Measurements from ENCODE around the gene RFESD.
A peak's percentile ranks its signal among the peaks of the same experiment; 100 is the strongest.
"Not testable (repeated sequence)": the region's sequence is repeated elsewhere in the genome, so short reads cannot be mapped to it uniquely, and the experiment has no call there.

RFESD gene

DNA sequence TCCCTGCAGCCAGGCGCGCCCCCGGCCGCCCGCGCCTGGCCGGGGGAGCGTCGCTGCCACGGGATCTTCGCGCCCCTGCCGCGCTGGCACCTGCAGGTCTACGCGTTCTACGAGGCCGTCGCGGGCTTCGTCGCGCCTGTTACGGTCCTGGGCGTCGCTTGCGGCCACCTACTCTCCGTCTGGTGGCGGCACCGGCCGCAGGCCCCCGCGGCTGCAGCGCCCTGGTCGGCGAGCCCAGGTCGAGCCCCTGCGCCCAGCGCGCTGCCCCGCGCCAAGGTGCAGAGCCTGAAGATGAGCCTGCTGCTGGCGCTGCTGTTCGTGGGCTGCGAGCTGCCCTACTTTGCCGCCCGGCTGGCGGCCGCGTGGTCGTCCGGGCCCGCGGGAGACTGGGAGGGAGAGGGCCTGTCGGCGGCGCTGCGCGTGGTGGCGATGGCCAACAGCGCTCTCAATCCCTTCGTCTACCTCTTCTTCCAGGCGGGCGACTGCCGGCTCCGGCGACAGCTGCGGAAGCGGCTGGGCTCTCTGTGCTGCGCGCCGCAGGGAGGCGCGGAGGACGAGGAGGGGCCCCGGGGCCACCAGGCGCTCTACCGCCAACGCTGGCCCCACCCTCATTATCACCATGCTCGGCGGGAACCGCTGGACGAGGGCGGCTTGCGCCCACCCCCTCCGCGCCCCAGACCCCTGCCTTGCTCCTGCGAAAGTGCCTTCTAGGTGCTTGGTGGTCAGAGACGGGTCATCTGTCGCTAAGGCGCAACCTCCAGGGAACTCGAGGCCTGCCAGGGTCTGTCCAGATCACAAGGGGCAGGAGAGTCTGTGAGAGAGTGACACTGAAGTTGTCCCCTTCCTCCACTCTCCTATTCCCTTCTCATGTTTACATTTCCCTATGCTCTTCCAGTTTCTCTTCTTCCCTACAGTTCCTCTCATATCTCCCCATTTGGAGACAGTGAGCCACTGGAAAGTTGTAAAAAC, 25.4 kb upstream of the RFESD start:
- Mint-ChIP-seq H3K9me3 (no peaks in the 10 kb centered on the region), H3K36me3 (no peaks in the 10 kb centered on the region), H3K4me1 (peaks cover 33% of the 10 kb centered on the region), H3K27ac (peak overlapping the region; percentile 50), H3K4me3 (peak overlapping the region; percentile 80)
- peak; percentile 47 to 73 for DNase-seq (ENCODE audit: low spot score in 2 of 2)
- peak; percentile 77 for ATAC-seq

DNA sequence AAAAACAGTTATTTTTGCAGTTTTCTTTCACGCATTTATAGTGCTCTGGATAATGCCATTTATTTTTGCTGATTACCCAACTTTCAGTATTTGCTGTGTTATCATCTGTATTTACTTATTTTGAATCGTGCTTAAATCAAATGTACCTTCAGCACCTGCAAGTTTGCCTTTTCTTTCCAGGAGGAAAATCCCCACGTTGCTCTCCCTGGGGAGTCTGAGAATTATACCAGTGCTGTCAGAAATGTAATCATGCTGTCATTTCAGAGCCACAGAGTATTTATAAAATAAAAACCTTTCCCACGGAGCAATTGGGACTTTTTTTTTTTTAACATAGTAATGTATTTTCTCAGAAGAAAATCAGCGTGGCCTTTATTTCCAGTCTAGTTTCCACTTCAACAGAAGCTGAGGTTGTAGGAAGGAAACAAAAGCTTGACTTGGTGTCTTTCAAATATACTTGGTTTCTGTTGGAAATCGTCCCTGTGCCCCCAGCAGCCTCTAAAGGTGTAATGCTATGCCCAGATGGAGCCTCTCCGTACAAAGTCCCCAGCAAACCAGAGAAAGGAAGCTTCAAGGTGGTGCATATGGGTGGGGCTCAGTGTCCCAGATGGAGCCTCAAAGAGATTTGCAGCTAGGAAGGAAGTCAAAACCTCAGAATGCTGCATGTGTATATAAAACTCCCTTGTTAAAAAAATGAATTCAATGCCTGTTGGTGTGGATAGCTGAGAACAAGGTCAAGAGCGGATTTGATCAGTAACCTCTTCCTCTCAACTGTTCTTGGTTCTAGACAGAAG, 24.5 kb upstream of the RFESD start:
- no peaks in the 10 kb centered on the region for H3K36me3 Mint-ChIP-seq
- peak overlapping the region; percentile 80 for H3K4me3 Mint-ChIP-seq
- no peak for ATAC-seq
- no peaks in the 10 kb centered on the region for H3K9me3 Mint-ChIP-seq
- peaks cover 30% of the 10 kb centered on the region for H3K4me1 Mint-ChIP-seq
- peak overlapping the region; percentile 50 for H3K27ac Mint-ChIP-seq
- DNase-seq (ENCODE audit: low spot score in 2 of 2): no peak

DNA sequence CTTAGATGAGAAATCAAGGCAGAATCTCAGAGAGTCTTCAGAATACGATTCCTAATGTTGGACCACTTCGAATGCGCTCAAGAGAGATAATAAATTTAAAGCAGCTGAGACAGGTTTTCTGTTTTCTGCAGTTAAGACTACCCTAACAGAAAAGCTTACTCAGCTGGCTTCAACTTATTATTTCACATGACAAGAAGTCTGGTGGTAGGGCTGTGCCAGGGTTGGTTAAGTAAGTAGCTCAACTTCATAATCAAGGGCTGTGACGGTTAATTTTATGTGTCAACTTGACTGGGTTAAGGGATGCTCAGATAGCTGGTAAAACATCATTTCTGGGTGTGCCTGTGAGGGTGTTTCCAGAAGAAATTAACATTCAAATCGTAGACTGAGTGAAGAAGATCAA, 22.9 kb upstream of the RFESD start:
- Mint-ChIP-seq H3K36me3 (no peaks in the 10 kb centered on the region), H3K4me1 (peaks cover 20% of the 10 kb centered on the region), H3K9me3 (no peaks in the 10 kb centered on the region), H3K27ac (no peak overlapping the region), H3K4me3 (no peak overlapping the region)
- DNase-seq (ENCODE audit: low spot score in 2 of 2): no peak
- ATAC-seq: no peak

DNA sequence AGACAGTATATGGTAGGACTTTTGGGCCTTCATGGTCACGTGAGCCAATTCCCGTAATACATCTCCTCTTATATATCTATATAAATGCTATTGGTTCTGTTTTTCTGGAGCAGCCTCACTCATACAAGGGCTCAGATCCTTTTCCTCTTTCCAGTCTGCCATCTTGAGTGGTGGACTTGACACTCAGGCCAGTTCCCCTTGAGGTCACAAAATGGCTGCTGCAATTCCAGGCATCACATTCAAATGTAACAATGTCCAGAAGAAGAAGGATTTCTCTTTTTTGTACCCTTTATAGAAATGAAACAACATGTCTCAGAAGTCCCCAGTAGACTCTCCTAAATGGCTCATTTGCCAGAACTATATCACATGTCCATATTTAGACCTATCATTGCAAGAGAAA, 22.2 kb upstream of the RFESD start:
- ATAC-seq (no peak), DNase-seq (ENCODE audit: low spot score in 2 of 2) (no peak)
- no peak overlapping the region for H3K4me3 Mint-ChIP-seq
- no peaks in the 10 kb centered on the region for H3K9me3 Mint-ChIP-seq
- no peak overlapping the region for H3K27ac Mint-ChIP-seq
- no peaks in the 10 kb centered on the region for H3K36me3 Mint-ChIP-seq
- H3K4me1 Mint-ChIP-seq: peaks cover 16% of the 10 kb centered on the region

DNA sequence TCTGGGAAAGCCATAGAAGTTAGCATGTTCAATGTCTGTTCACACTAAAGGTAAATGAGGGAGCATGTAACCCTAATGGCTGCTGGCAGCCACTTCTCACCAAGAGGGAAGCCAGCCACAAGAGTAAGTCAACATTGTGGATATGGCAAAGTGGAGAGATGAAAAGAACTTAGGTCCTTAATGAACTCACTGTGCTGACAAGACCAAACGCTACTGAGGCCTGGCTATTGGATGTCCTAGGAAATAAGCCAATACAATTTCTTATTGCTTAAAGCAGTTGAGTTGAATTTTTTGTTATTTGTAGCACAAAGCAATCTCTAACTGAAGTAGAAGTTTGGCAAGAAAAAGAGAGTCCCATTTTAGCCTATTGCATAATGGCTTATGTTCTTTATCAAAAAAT, 19.9 kb upstream of the RFESD start:
- H3K27ac Mint-ChIP-seq: no peak overlapping the region
- no peaks in the 10 kb centered on the region for H3K36me3 Mint-ChIP-seq

DNA sequence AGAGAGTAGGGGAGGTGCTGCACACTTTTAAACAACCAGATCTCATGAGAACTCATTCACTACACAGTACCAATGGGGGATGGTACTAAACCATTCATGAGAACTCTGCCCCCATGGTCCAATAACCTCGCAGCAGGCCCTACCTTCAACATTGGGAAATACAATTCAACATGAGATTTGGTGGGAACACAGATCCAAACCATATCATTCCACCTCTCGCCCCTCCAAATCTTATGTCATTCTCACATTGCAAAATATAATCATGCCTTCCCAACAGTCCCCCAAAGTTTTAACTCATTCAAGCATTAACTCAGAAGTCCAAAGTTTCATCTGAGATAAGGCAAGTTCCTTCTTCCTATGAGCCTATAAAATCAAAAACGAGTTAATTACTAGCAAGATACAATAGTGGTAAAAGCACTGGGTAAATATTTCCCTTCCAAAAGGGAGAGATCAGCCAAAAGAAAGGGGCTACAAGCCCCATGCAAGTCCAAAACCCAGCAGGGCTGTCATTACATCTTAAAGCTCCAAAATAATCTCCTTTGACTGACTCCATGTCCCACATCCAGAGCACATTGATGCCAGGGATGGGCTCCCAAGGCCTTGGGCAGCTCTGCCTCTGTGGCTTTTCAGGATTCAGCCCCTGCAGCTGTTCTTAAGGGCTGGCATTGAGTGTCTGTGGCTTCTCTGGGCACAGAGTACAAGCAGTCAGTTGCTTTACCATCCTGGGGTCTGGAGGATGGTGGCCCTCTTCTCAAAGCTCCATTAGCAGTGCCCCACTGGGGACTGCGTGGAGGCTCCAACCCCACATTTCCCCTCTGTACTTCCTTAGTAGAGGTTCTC, 18.4 kb upstream of the RFESD start:
- Mint-ChIP-seq H3K4me1 (peaks cover 18% of the 10 kb centered on the region), H3K36me3 (peaks cover 6% of the 10 kb centered on the region), H3K27ac (no peak overlapping the region), H3K4me3 (no peak overlapping the region), H3K9me3 (no peaks in the 10 kb centered on the region)
- DNase-seq (ENCODE audit: low spot score in 2 of 2) (peak in 1 of 2 donors; percentile 38), ATAC-seq (no peak)

More for the DNA sequence above, 19.9 kb upstream of the RFESD start:
- ATAC-seq (no peak), DNase-seq (ENCODE audit: low spot score in 2 of 2) (no peak)
- H3K9me3 Mint-ChIP-seq: no peaks in the 10 kb centered on the region
- peaks cover 16% of the 10 kb centered on the region for H3K4me1 Mint-ChIP-seq
- H3K4me3 Mint-ChIP-seq: no peak overlapping the region

DNA sequence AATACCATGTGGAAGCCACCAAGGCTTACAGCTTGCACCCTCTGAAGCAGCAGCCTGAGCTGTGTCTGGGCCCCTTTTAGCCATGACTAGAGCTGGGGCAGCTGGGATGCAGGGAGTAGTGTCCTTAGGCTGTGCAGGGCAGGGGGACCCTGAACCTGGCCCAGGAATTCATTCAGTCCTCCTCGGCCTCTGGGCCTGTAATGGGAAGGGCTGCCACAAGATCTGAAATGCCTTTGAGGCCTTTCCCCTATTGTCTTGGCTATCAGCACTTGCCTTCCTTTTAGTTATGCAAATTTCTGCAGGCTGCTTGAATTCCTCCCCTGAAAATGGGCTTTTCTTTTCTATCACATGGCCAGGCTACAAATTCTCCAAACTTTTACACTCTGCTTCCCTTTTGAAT, 17.6 kb upstream of the RFESD start:
- DNase-seq (ENCODE audit: low spot score in 2 of 2) (no peak), ATAC-seq (no peak)
- Mint-ChIP-seq H3K36me3 (peaks cover 6% of the 10 kb centered on the region), H3K9me3 (no peaks in the 10 kb centered on the region), H3K4me1 (peaks cover 18% of the 10 kb centered on the region), H3K27ac (no peak overlapping the region), H3K4me3 (no peak overlapping the region)

DNA sequence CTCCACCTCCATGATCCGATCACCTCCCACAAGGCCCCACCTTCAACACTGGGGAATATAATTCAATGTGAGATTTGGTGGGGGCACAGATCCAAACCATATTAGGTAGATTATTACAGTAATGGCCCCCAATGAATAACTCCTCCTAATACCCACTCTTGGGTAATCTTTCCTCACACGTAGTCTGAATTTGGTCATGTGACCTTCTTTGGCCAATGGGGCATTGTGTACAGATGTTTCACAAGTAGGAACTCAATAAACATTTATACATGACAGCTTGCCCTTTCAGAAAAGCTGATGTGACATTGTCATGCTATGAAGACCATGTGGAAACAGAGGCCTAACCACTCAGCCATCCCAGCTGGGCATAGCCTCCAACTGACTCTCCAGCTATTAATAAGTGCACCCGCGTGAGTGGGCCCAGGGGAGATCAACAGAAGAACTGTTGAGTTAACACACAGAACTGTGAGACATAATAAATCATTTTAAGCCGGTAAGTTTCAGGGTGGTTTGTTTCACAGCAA, 16.1 kb upstream of the RFESD start:
- Mint-ChIP-seq H3K27ac (no peak overlapping the region), H3K4me3 (no peak overlapping the region), H3K4me1 (peaks cover 18% of the 10 kb centered on the region)

DNA sequence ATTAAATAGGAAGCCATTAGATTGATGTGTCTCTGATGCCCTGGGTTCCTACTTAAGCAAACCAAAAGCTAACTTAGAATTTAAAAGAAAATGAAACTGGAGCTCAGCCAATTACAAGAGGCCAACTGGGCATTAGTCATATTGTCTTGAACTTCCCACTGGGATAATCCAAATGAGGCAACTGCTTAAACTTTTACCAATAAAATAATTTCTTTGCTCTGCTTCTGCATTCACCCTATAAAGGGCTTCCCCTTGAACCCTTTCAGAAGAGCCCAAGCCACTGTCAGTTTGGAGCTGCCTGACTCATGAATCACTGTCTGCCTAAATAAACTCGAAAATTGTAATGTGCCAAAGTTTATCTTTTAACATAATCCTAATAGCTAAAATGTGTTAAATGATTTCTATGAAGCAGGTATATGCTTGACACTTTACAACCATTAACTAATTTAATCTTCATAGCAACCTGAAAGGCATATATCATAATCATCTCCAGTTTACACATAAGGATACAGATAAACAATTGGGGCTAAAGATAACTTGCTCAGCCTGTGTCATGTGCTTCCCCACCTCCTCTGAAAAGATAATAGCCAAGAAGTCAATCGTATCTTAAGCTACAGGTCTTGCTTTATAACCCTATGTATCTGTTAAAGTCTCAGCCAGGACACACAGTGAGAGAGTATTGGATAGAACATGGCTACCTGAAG, 15.2 kb upstream of the RFESD start:
- DNase-seq (ENCODE audit: low spot score in 2 of 2) (peak in 1 of 2 donors; percentile 38), ATAC-seq (peak; percentile 1)
- peaks cover 6% of the 10 kb centered on the region for H3K36me3 Mint-ChIP-seq
- peaks cover 18% of the 10 kb centered on the region for H3K4me1 Mint-ChIP-seq
- H3K27ac Mint-ChIP-seq: peak overlapping the region; percentile 91
- H3K4me3 Mint-ChIP-seq: peak overlapping the region; percentile 29
- no peaks in the 10 kb centered on the region for H3K9me3 Mint-ChIP-seq

More for the DNA sequence above, 16.1 kb upstream of the RFESD start:
- ATAC-seq (no peak), DNase-seq (ENCODE audit: low spot score in 2 of 2) (peak in 1 of 2 donors; percentile 22)
- no peaks in the 10 kb centered on the region for H3K9me3 Mint-ChIP-seq
- peaks cover 6% of the 10 kb centered on the region for H3K36me3 Mint-ChIP-seq

DNA sequence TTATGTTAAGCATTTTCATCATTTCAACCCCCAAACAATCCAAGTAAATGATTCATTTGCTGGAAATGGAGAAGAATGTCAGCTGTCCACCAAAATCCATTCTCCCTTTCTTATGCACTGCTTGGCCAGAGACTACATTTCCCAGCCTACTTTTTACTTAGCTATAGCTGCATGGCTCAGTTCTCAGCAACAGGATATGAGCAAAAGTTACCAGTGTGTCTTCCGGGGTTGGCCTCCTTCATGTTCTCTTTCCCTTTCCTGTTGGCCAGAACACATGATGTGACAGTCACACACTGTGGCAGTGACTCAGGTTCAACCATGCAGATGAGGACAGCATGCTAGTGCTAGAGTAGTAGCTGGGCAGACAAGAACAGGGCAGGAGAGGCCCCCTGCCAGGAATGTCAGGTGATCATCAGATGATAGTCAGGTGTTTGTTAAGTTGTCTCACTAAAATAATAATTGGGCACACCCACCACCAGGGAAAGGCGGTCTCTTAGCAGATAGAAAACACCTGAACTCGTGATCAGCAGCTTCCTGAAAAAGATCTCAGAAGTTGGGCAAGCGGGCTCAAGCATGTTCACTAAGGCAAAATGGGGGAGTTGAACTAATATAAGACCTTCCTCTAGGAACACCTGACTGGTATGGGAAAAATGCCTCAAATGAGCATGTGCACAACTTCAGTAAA, 14.4 kb upstream of the RFESD start:
- H3K4me1 Mint-ChIP-seq: peaks cover 18% of the 10 kb centered on the region
- peaks cover 6% of the 10 kb centered on the region for H3K36me3 Mint-ChIP-seq
- no peaks in the 10 kb centered on the region for H3K9me3 Mint-ChIP-seq
- H3K4me3 Mint-ChIP-seq: peak overlapping the region; percentile 29
- H3K27ac Mint-ChIP-seq: peak overlapping the region; percentile 91
- ATAC-seq (peak; percentile 100), DNase-seq (ENCODE audit: low spot score in 2 of 2) (peak; percentile 13 to 65)

DNA sequence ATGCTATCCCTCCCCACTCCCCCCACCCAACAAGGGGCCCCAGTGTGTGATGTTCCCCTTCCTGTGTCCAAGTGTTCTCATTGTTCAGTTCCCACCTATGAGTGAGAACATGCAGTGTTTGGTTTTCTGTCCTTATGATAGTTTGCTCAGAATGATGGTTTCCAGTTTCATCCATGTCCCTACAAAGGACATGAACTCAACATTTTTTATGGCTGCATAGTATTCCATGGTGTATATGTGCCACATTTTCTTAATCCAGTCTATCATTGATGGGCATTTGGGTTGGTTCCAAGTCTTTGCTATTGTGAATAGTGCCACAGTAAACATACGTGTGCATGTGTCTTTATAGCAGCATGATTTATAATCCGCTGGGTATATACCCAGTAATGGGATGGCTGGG, 13.6 kb upstream of the RFESD start:
- H3K9me3 Mint-ChIP-seq; H3K4me3 Mint-ChIP-seq; ATAC-seq; H3K27ac Mint-ChIP-seq; H3K36me3 Mint-ChIP-seq; DNase-seq (ENCODE audit: low spot score in 2 of 2): not testable (repeated sequence)
- peaks cover 18% of the 10 kb centered on the region for H3K4me1 Mint-ChIP-seq

DNA sequence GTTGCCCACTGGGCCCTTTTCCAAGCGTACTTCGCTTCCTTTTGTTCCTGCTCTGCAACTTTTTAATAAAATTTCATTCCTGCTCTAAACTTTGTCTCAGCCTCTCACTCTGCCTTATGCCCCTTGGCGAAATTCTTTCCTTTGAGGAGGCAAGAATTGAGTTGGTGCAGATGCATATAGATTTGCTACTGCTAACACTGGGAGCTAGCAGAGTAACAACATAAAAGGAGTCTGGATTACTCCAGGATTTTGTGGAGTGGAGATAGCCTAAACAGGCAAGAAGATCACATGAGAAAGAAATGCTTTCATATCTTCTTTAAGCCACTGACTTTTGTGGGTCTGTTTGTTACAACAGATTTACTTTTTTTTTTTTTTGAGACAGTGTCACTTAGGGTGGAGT, 12.9 kb upstream of the RFESD start:
- ATAC-seq (no peak), DNase-seq (ENCODE audit: low spot score in 2 of 2) (no peak)
- Mint-ChIP-seq H3K9me3 (no peaks in the 10 kb centered on the region), H3K27ac (no peak overlapping the region), H3K36me3 (peaks cover 6% of the 10 kb centered on the region), H3K4me3 (no peak overlapping the region), H3K4me1 (peaks cover 22% of the 10 kb centered on the region)

DNA sequence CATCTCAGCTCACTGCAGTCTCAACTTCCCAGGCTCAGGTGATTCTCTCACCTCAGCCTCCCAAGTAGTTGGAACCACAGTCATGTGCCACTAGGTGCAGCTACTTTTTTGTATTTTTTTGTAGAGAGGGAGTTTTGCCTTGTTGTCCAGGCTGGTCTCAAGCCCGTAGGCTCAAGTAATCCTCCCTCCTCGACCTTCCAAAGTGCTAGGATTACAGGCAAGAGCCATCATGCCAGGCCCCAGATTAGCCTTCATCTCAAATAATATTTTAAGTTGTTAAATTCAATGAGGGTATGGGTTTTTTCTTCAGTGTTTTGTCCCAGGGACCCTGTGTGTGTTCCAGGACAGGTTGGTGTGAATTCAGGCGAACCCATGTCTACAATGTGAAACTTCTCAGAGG, 12.5 kb upstream of the RFESD start:
- no peak overlapping the region for H3K4me3 Mint-ChIP-seq
- no peak for DNase-seq (ENCODE audit: low spot score in 2 of 2)
- H3K4me1 Mint-ChIP-seq: peaks cover 22% of the 10 kb centered on the region
- ATAC-seq: no peak
- no peaks in the 10 kb centered on the region for H3K9me3 Mint-ChIP-seq
- H3K36me3 Mint-ChIP-seq: peaks cover 6% of the 10 kb centered on the region
- no peak overlapping the region for H3K27ac Mint-ChIP-seq

DNA sequence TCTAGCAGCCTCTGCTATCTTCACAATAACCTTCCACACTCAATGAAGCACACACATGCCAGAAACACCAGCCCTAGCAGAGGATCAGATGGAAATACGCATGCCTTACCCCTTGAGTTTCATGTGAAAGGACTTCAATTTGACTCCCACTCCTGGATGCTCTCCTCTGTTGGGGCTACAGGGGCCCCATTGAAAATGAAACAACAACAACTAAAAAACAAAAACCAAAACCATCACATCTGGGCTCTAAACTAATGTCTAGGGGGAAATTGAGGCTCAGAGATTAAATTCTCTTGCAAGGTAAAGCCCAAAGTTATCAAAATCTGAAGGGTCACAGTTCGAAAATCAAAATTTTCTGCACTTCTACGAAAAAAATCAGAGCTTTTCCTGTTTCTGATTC, 7.9 kb upstream of the RFESD start:
- no peaks in the 10 kb centered on the region for H3K36me3 Mint-ChIP-seq
- DNase-seq (ENCODE audit: low spot score in 2 of 2) (no peak), ATAC-seq (no peak)
- H3K9me3 Mint-ChIP-seq: no peaks in the 10 kb centered on the region
- H3K27ac Mint-ChIP-seq: no peak overlapping the region
- no peak overlapping the region for H3K4me3 Mint-ChIP-seq
- peaks cover 4% of the 10 kb centered on the region for H3K4me1 Mint-ChIP-seq

Measured in stimulated activated effector memory CD8-positive, alpha-beta T cell treated with anti-CD3 and anti-CD28 coated beads, Interleukin-12 subunit alpha, Interleukin-12 subunit beta, amount 100 ng/mL, for 72 hours (primary cell).